ENCODE measurements around the gene MALL. TPM values are rescaled to one million over a fixed set of nuclear protein-coding genes. Genes with fewer than 3 reads are reported as not detected.

Gene MALL
- 1 to 10 TPM; 7.2 to 9.5 (median 7.6) TPM for total RNA-seq

DNA sequence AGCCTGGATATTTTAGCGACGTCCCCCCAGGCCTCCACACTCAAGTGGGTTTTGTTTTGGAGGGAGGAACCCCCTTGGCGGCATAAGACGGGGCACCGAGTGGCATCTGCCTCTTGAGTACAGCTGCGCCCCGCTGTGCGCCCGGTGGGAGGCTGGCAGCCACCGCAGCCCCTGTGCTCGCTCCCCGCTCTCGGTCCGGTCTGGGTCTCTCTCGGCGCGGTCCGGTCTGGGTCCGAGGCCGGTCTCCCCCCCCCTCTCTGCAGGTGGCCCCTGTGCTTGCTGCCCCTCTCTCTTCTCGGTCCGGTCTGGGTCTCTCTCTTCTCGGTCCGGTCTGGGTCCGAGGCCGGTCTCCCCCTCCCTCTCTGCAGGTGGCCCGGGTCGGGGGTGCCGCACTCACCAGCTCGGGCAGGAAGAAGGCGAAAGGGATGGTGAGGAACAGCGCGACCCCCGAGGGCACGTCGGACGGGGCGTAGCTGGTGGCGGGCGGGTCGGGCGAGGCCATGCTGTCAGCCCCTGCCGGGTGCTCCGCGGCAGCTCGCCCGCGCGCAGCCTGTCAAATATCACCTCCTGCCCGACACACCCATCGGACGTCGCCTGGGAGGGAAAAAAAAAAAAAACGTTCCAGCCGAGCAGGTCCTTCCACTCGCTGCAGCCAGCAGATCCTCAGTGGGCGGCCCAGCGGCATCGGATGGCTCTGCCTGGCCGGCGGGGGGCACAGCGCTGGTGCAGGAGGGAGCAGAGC, at the start of gene MALL:
Gene MALL (minus strand): TSS at position 532 of the 742 bp plus-strand sequence. CDS start 30 bp downstream, at position 502.
- TF ChIP-seq CTCF (IDR thresholded peaks at IDR 0.05; ENCODE audit: low read depth), result no peak

DNA sequence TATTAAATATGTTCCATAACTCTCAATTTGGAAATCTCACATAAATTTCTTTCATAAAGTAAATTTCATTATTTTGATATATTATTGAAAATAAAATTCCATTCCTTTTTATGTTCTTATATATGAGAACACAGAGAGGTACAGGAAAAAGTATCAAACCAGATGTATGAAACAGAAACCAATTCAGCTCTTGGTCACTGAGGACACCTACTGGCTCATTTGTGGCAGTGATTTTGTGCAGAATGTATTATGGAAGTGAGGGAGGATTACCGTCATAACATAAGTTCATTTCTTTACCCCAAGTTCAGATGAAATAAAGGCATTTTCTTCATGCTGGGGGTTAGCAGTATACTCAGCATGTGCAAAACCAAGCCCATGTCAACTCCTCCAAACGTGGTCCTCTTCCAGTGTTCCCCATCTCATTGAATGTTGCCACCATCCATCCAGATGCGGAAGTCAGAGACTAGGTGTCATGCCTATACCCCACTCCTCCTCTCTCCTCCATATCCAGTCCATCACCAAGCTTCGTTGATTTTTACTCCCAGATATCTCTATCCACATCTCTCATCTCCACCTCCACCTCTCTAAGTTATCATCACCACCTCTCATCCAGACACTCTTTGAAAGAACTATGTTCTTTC, 41.7 kb upstream of the MALL start:
- no peak for TF ChIP-seq CTCF (IDR thresholded peaks at IDR 0.05; ENCODE audit: low read depth)

- no peak for TF ChIP-seq CTCF (IDR thresholded peaks at IDR 0.05; ENCODE audit: low read depth)
Observed at GRCh38 chr2:110153416-110153815, 37.8 kb upstream of the MALL start.

GRCh38 chr2:110152943-110153342, 37.3 kb upstream of the MALL start:
- no peak for TF ChIP-seq CTCF (IDR thresholded peaks at IDR 0.05; ENCODE audit: low read depth)

DNA sequence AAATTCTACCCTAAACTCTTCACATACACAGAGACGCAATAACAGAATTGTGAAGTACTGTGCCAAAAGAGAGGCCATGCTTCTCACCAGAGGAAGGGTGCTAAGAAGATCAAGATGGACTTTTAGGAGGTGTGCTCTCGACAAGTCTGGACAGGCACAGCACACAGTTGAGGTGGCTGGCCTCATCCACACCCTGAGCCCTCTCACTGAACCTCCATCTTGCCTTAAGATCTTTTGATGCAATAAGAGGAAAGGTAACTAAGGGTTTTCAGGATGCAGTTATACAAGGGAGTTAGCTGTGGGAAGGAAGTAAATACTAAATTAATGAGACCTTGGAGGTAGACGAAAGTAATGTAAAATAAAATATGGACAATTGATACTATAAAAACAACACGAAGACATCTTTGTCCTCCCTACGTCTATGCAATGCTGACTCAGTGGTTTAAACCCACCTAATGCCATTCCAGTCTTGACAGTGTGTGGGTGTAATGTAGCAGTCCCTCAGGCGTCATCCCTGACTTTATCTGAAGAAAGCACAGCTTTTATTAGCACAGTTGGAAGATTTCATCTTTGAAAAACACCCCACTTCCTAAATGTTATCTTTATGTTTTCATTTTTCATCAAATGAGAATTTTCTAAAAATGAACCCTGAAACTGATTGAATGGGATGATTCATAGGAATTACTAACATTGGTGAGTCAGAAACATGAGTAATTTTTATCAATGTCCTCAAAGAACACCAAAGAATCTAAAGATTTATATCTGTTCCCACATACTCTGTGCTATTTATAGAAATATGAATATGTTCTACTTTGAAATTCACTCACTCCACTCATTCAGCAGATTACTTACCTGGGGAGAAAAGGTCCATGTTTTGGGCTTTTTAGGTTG, 34.0 kb upstream of the MALL start:
- TF ChIP-seq CTCF (IDR thresholded peaks at IDR 0.05; ENCODE audit: low read depth), result no peak

- no peak for TF ChIP-seq CTCF (IDR thresholded peaks at IDR 0.05; ENCODE audit: low read depth)
Observed at GRCh38 chr2:110146945-110147332, 31.3 kb upstream of the MALL start.

Data from subcutaneous adipose tissue (tissue), 4 donors.